Measurements from ENCODE around the gene EME2. TPM values are rescaled to one million over a fixed set of nuclear protein-coding genes. Genes with fewer than 3 reads are reported as not detected.

The EME2 gene
- total and polyA plus RNA-seq, 2 of the 13 experiments (the other 11 are each of a cell fraction or from before 2014, with no cell fraction given) = 4.4 to 7.6 TPM

- Histone ChIP-seq H3K36me3 (replicated peaks in 1 of 2; ENCODE audit: control insufficient read depth in 1 of 2, insufficient read depth in 2 of 2, low read length in 2 of 2) (peaks cover 16 to 43% of the 10 kb centered on the region in 2 experiments; a peak in 4 of 5 replicates), H3K4me2 (ENCODE audit: low read depth, low read length) (no peak overlapping the region), H3K9me3 (ENCODE audit: low read length) (no peaks in the 10 kb centered on the region), H2AFZ (ENCODE audit: low read length) (no peak overlapping the region), H3K27me3 (ENCODE audit: control insufficient read depth in 1 of 2, insufficient read depth in 2 of 2, low read length in 2 of 2) (no peaks in the 10 kb centered on the region), H3K4me3 (replicated peaks in 1 of 3; ENCODE audit: insufficient read depth in 1 of 3, low read depth in 2 of 3, low read length in 3 of 3) (no peak overlapping the region), H4K20me1 (ENCODE audit: insufficient read depth, low read length) (peaks cover 5% of the 10 kb centered on the region; the same call in 1 of the 2 replicates), H3K79me2 (ENCODE audit: insufficient read depth, low read length) (no peaks in the 10 kb centered on the region), H3K9ac (ENCODE audit: insufficient read depth, low read depth, low read length) (no peak overlapping the region), H3K4me1 (ENCODE audit: insufficient read depth, low read length) (peaks cover 5% of the 10 kb centered on the region), H3K27ac (ENCODE audit: extremely low read length, insufficient read depth, low read length) (no peak overlapping the region)
- POLR2A ChIA-PET = no interaction called here
- in situ Hi-C loops (cut with HindIII; ENCODE audit: extremely low pct_ligation_motif_present, low pct_unique_long_range_greater_than_20kb) (no loop called here), intact Hi-C loops (cut with micrococcal nuclease; ENCODE audit: unreplicated experiment) (no loop called here)
- TF ChIP-seq SOX5 (CRISPR knock-in tag; IDR thresholded peaks at IDR 0.05; ENCODE audit: borderline replicate concordance) (no peak), ZNF790 (CRISPR knock-in tag; IDR thresholded peaks at IDR 0.05; ENCODE audit: borderline replicate concordance) (no peak), ZNF264 (CRISPR knock-in tag; IDR thresholded peaks at IDR 0.05) (no peak), ZZZ3 (CRISPR knock-in tag; IDR thresholded peaks at IDR 0.05; ENCODE audit: borderline replicate concordance) (no peak), ZNF816 (CRISPR knock-in tag; IDR thresholded peaks at IDR 0.05; ENCODE audit: borderline replicate concordance) (no peak), NFE2L1 (CRISPR knock-in tag; IDR thresholded peaks at IDR 0.05; ENCODE audit: borderline replicate concordance) (no peak), ZEB1 (IDR thresholded peaks at IDR 0.05; ENCODE audit: insufficient replicate concordance, low read depth) (no peak), ZNF232 (CRISPR knock-in tag; IDR thresholded peaks at IDR 0.05; ENCODE audit: borderline replicate concordance) (no peak), HOXA7 (CRISPR knock-in tag; IDR thresholded peaks at IDR 0.05) (no peak), ZNF33B (CRISPR knock-in tag; IDR thresholded peaks at IDR 0.05) (no peak), E2F5 (CRISPR knock-in tag; conservative IDR thresholded peaks at IDR 0.05) (no peak), PHF21A (CRISPR knock-in tag; IDR thresholded peaks at IDR 0.05) (no peak), MYNN (CRISPR knock-in tag; IDR thresholded peaks at IDR 0.05; ENCODE audit: low read depth) (no peak), CAMTA2 (CRISPR knock-in tag; IDR thresholded peaks at IDR 0.05; ENCODE audit: borderline replicate concordance) (no peak), ZNF280D (CRISPR knock-in tag; IDR thresholded peaks at IDR 0.05) (no peak), ZNF234 (CRISPR knock-in tag; conservative IDR thresholded peaks at IDR 0.05) (no peak)
- CTCF ChIA-PET (ENCODE audit: low intra/inter-chr PET ratio, low total read pairs) = no interaction called here
- no peak for DNase-seq (ENCODE audit: low spot score)
- no peak for FAIRE-seq
- 97% methylated on average over 13 of the region's 17 CpGs for WGBS (ENCODE audit: low lambda C conversion rate)
- peak; percentile 11; the same call in 2 of the 3 replicates for ATAC-seq
- no TSS peak for BruUV-seq (replicated peaks)
Observed at GRCh38 chr16:1817716-1818115, 45.1 kb downstream of the EME2 start.

All from HepG2 (cell line).